GM12801 (cell line): ENCODE measurements around the gene SLC7A8.

ENCODE experiments used
- CTCF ChIP-seq: IDR thresholded peaks from one replicate; pipeline ENCODE4 v1.5.1; 2011; ENCODE audit warnings: control low read depth; ENCODE audit not compliant: insufficient read length; ENCODE audit errors: extremely low read depth

Gene SLC7A8

DNA sequence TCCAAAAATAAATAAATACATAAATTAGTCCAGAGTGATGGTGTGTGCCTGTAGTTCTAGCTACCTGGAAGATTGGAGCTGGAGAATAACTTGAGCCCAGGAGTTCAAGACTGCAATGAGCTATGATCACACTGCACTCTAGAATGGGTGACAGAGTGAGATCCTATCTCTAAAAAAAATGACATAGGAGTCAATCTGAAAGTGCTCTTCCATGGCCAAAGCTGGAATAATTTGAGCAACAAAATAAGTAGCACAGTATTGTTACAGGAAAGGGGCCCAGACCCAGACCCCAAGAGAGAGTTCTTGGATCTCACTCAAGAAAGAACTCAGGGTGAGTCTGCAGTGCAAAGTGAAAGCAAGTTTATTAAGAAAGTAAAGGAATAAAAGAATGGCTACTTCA lies 24.9 kb upstream of the SLC7A8 start:
- TF ChIP-seq CTCF: no peak

- TF ChIP-seq CTCF: no peak
These were observed 23.7 kb upstream of the SLC7A8 start for GRCh38 chr14:23207146-23207540.

GRCh38 chr14:23206422-23207145 lies 23.1 kb upstream of the SLC7A8 start:
- no peak for TF ChIP-seq CTCF

- no peak for TF ChIP-seq CTCF
These were observed 18.5 kb upstream of the SLC7A8 start for GRCh38 chr14:23202001-23202400.

DNA sequence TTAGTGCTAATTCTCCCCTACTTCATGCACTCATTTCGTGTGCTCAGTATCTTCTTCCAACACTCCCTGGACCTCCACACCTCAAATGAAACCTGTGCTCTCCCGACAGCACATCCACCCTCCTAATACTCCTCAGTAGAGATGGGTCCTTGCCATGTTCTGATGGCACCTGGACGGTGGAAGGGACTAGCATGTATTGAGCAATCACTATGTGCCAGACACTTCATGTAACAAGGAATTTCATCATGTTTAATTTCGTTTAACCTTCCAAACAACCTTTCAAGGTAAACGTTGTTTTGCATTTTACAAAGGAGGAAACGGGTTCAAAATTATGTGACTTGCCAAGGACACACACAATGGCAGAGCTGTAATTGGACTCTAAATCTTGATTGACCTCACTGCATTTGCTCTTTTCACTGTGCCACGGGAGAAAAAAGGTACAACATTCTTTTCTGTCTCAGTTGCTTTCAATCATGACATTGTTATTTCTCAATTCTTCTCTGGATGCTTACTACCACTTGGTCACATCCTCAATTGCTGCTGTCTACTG lies 12.2 kb upstream of the SLC7A8 start:
- no peak for TF ChIP-seq CTCF

DNA sequence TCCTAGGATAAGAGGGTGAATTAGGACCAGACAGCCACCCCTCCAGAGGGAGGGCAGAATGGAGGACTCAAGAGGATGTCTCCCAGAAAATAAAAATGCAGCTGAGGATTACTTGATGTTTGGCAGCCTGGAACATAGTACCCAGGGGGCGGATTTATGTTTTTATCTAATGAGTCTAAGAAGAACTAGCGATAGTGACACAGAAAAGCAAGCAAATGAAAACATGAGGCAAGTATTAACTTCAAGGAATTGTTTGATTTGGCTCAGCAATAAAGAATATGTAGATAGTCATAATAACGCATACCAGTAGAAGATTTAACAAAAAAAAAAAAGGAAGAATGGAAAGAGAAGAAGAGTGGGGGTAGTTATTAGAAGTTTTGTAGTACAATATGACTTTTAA lies 10.0 kb upstream of the SLC7A8 start:
- TF ChIP-seq CTCF: no peak

DNA sequence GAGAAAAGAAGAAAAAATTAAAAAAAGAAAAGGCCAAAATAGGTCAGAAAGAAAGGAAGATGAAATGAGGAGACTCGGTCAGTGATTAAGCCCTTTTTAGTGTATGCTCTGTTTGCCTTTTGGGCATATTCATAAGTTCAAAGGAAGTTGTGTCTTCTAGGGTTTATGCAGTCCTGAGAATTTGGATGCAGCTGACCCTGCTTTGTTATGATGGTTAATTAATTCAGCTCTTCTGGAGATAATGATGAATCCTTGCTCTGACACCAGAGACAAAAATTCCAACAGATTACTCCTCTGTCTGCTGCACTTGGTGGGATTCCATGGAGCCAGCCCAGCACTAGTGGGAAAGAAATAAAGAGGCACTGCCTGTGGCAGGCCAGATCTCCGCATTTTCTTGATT lies 4.5 kb upstream of the SLC7A8 start:
- no peak for TF ChIP-seq CTCF
